ENCODE results near the gene SFSWAP. TPM values are rescaled to one million over a fixed set of nuclear protein-coding genes. Genes with fewer than 3 reads are reported as not detected.

Gene SFSWAP
- 18.8 and 19.8 TPM in 2 replicates for total RNA-seq

DNA sequence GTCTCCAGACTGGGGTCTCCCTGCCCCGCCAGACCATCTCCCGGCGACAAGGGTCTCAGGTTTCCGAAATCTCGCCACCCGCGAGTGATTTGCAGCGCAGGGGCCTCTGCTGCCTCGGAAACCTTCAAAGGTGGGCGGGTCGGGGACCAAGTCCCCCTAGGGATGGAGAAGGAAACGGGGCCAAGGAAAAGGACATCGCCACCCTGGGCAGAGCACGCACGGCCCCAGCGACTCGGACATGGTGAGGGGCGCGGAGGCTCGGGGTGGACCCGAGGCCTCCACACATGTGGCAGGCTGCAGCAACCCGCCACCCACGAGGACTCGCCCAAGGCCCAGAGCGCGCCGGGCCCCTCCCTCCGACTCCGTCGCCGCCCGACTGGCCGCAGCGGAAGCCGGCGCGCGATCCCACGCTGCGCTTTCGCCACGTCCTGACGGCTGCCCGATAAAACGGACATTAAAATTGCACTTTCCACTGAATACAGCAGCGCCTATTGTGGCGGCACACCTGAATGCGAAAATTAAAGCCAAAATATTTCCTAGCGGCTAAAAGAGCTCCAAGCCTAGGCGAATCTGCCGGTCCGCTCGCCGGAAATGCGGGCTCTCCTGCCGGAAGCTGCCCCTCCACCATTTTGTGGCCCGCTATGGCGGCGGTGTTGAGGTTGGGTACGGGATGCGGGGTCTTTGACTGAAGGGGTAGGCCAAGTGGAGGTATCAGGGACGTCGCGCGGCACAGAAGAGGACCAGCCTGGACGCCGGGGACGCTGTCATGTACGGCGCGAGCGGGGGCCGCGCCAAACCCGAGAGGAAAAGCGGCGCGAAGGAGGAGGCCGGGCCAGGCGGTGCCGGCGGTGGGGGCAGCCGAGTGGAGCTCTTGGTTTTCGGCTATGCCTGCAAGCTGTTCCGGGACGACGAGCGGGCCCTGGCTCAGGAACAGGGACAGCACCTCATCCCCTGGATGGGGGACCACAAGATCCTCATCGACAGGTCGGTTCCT lies at the start of gene SFSWAP:
Gene SFSWAP, plus strand, starts transcription at position 627 of the 994 bp plus-strand sequence. Its CDS starts 140 bp downstream, at position 767.

GRCh38 chr12:131827961-131828534 lies 117.2 kb downstream of the SFSWAP start, which contains the start of gene MMP17:
Gene MMP17, plus strand, starts transcription at chr12:131828393. Its CDS starts 102 bp downstream, at chr12:131828495.

Other genes with a start within 250 kb of the SFSWAP start
- 11.7 and 16.5 TPM in 2 replicates for gene MMP17, start 117.3 kb downstream of the SFSWAP start, total RNA-seq
- gene ULK1, start 183.5 kb downstream of the SFSWAP start, total RNA-seq, result 7.1 and 10.4 TPM in 2 replicates
- 8.4 and 12.5 TPM in 2 replicates for gene PUS1, start 218.2 kb downstream of the SFSWAP start, total RNA-seq
- gene EP400, start 238.9 kb downstream of the SFSWAP start, total RNA-seq, result 5.1 and 7.3 TPM in 2 replicates